GM12878 (cell line): Measurements from ENCODE around the gene DEUP1. TPM values are rescaled to one million over a fixed set of nuclear protein-coding genes. Genes with fewer than 3 reads are reported as not detected.

Experiments used
- ATAC-seq: fragments of 200-7000 bp; cut with Tn5 transposase; 3 replicates; pipeline ENCODE4 v1.9.1; 2020; ENCODE audit warnings: mild to moderate bottlenecking, moderate library complexity
- BruUV-seq: library from RNA; stranded (reverse); fragments of 400-500 nt; replicated peaks from 2 replicates; lab custom pipeline; 2021; lab: Mats Ljungman, UMichigan
- CTCF ChIA-PET: fragments of 300-600 bp; sonication (Branson Sonifier 250); formaldehyde crosslinking; extraction: SDS; loops from one replicate; lab custom pipeline; 2021; ENCODE audit warnings: inconsistent platforms; lab: Yijun Ruan, JAX
- POLR2A ChIA-PET: fragments of 350-600 bp; formaldehyde crosslinking; extraction: SDS; loops from one replicate; lab custom pipeline; 2021; ENCODE audit warnings: inconsistent platforms; lab: Charles Lee
- RAD21 ChIA-PET: fragments of 300-600 bp; sonication (Branson Sonifier 250); formaldehyde crosslinking; loops from one replicate; lab custom pipeline; 2023; ENCODE audit warnings: antibody characterized with exemption; ENCODE audit not compliant: unreplicated experiment; lab: Charles Lee
- SMC1A ChIA-PET: fragments of 300-600 bp; sonication (Branson Sonifier 250); formaldehyde crosslinking; loops from one replicate; lab custom pipeline; 2023; ENCODE audit not compliant: unreplicated experiment, uncharacterized antibody; lab: Charles Lee
- DNase-seq: peaks from one replicate; pipeline ENCODE4 v3.0.0-alpha.2; 2011; ENCODE audit warnings: low read depth, low spot score
- FAIRE-seq: peaks from 3 replicates; lab custom pipeline; 2011; peaks lifted over from hg19 to GRCh38; lab: Jason Lieb, UNC
- H2AFZ ChIP-seq: 2 replicates; pipeline ENCODE4 v1.6.0; 2011; ENCODE audit warnings: low read depth, low read length, control low read depth; ENCODE audit not compliant: control insufficient read depth
- H3K27ac ChIP-seq: 2 replicates; pipeline ENCODE4 v1.5.1; 2011; ENCODE audit warnings: control low read depth; ENCODE audit not compliant: control insufficient read depth, insufficient read depth
- H3K27me3 ChIP-seq, 2 experiments: replicated peaks in 1 of 2; 2 replicates each; pipeline versions ENCODE4 v1.6.0 to v1.6.1; 2011; ENCODE audit warnings: low read length in 1 of 2; ENCODE audit not compliant: control insufficient read depth in 2 of 2, insufficient read depth in 2 of 2
- H3K36me3 ChIP-seq, 2 experiments: 2 replicates each; pipeline ENCODE4 v1.5.1; 2011; ENCODE audit warnings: low read length in 1 of 2; ENCODE audit not compliant: control insufficient read depth in 2 of 2, insufficient read depth in 2 of 2
- H3K4me1 ChIP-seq: 2 replicates; pipeline ENCODE4 v1.6.1; 2011; ENCODE audit warnings: mild to moderate bottlenecking, low read length, moderate library complexity, mixed read lengths; ENCODE audit not compliant: control insufficient read depth, insufficient read depth
- H3K4me2 ChIP-seq: 2 replicates; pipeline ENCODE4 v1.6.0; 2011; ENCODE audit warnings: control low read depth; ENCODE audit not compliant: control insufficient read depth, insufficient read depth
- H3K4me3 ChIP-seq: fragments of 200-600 bp; sonication (generic); 2 replicates; pipeline ENCODE4 v1.5.1; 2016
- H3K79me2 ChIP-seq: 2 replicates; pipeline ENCODE4 v1.6.0; 2011; ENCODE audit warnings: low read length; ENCODE audit not compliant: control insufficient read depth, insufficient read depth
- H3K9ac ChIP-seq: 2 replicates; pipeline ENCODE4 v1.8.0; 2011; ENCODE audit warnings: low read length, control low read depth, mixed read lengths; ENCODE audit not compliant: control insufficient read depth, insufficient read depth
- H3K9me3 ChIP-seq: replicated peaks from 3 replicates; pipeline ENCODE4 v1.5.1; 2011; ENCODE audit warnings: mild to moderate bottlenecking, low read length; ENCODE audit not compliant: control insufficient read depth, insufficient read depth
- H4K20me1 ChIP-seq: 2 replicates; pipeline ENCODE4 v1.6.0; 2011; ENCODE audit not compliant: control insufficient read depth, insufficient read depth
- ESRRA ChIP-seq: IDR thresholded peaks from 2 replicates; pipeline ENCODE4 v1.6.1; 2012; ENCODE audit warnings: mild to moderate bottlenecking, low read length, improper control_type of control experiment
- JUND ChIP-seq: IDR thresholded peaks from 2 replicates; pipeline ENCODE4 v1.6.1; 2012; ENCODE audit warnings: low read depth, mild to moderate bottlenecking, low read length, improper control_type of control experiment, moderate library complexity
- KDM1A ChIP-seq: fragments of 200-600 bp; sonication (generic); IDR thresholded peaks from 2 replicates; pipeline ENCODE4 v1.6.1; 2016; ENCODE audit warnings: borderline replicate concordance
- MEF2A ChIP-seq: IDR thresholded peaks from 2 replicates; pipeline ENCODE4 v1.6.1; 2011; ENCODE audit warnings: low read depth, mild to moderate bottlenecking, low read length, moderate library complexity; ENCODE audit not compliant: insufficient read depth
- NR2F1 ChIP-seq: fragments of 450-650 bp; conservative IDR thresholded peaks from 2 replicates; pipeline ENCODE4 v1.6.1; 2017; ENCODE audit warnings: mild to moderate bottlenecking
- RBBP5 ChIP-seq: fragments of 200-600 bp; sonication (generic); conservative IDR thresholded peaks from 2 replicates; pipeline ENCODE4 v1.6.1; 2016
- SMAD1 ChIP-seq: fragments of 450-650 bp; IDR thresholded peaks from 2 replicates; pipeline ENCODE4 v1.6.1; 2018; ENCODE audit warnings: mild to moderate bottlenecking, low read depth; ENCODE audit not compliant: partially characterized antibody
- SREBF1 ChIP-seq: IDR thresholded peaks from 2 replicates; pipeline ENCODE4 v1.6.1; 2012; ENCODE audit warnings: mild to moderate bottlenecking, low read length
- SRF ChIP-seq, 2 experiments: IDR thresholded peaks; 2 replicates each; pipeline ENCODE4 v1.6.1; 2011; ENCODE audit warnings: low read depth in 2 of 2, low read length in 2 of 2, mild to moderate bottlenecking in 1 of 2, moderate library complexity in 1 of 2
- ZBED1 ChIP-seq: IDR thresholded peaks from 2 replicates; pipeline ENCODE4 v1.6.1; 2016; ENCODE audit warnings: borderline replicate concordance
- ZNF274 ChIP-seq: IDR thresholded peaks from one replicate; pipeline ENCODE4 v1.8.0; 2011; ENCODE audit not compliant: insufficient read length, insufficient read depth
- ZNF622 ChIP-seq: fragments of 450-650 bp; IDR thresholded peaks from 2 replicates; pipeline ENCODE4 v1.6.1; 2017; ENCODE audit warnings: mild to moderate bottlenecking, inconsistent platforms
- ZSCAN29 ChIP-seq: fragments of 450-650 bp; IDR thresholded peaks from 2 replicates; pipeline ENCODE4 v1.6.1; 2017; ENCODE audit warnings: mild to moderate bottlenecking, moderate library complexity
- WGBS: methylation state at CpG from one replicate; pipeline ENCODE4 v1.1.6; 2016; ENCODE audit warnings: low lambda C conversion rate; ENCODE audit not compliant: insufficient replicate concordance, insufficient coverage; ENCODE audit errors: missing lambda C conversion rate; 5-methylcytosine and 5-hydroxymethylcytosine counted together
- in situ Hi-C: fragments of 300-500 bp; cut with MboI; formaldehyde crosslinking; loops from 9 replicates; pipeline ENCODE4 v1.14.3; 2018; ENCODE audit warnings: mixed read lengths
- intact Hi-C: fragments of 100-400 bp; cut with micrococcal nuclease; formaldehyde crosslinking; loops from one replicate; pipeline ENCODE4 v1.14.2; 2022; ENCODE audit not compliant: unreplicated experiment
- polyA plus RNA-seq, 11 experiments: library from polyadenylated mRNA; depleted of rRNA in 4 of 11; unstranded in 6 of 11; stranded (reverse) in 5 of 11; fragments of >200 nt; fragmentation: Nextera tagmentation in 4 of 11; fragmentation: Illumina TruSeq in 1 of 11; extraction: Ambion mirVana in 4 of 11; extraction: Trizol in 1 of 11; gene quantifications; 1 replicate in 1 of 11; 2 replicates in 10 of 11; pipeline versions ENCODE4 v1.2.1 to v1.2.3, GENCODE V29; 2011 to 2016; ENCODE audit warnings: inconsistent platforms in 2 of 11, missing spikeins in 2 of 11, low read depth in 1 of 11
- total RNA-seq, 4 experiments: library from RNA; depleted of rRNA in 3 of 4; stranded (reverse); fragments of >200 nt in 3 of 4; fragmentation: Illumina TruSeq in 1 of 4; extraction: Trizol in 1 of 4; gene quantifications; 2 replicates each; pipeline versions ENCODE4 v1.2.1 to v1.2.3, GENCODE V29; 2013 to 2021
- TF ChIP-seq, protein P1 (sequence below): IDR thresholded peaks from 2 replicates; pipeline ENCODE4 v1.6.1; 2012; ENCODE audit warnings: low read length, inconsistent platforms
- TF ChIP-seq, protein P2 (sequence below): IDR thresholded peaks from 2 replicates; pipeline ENCODE4 v1.6.1; 2011; ENCODE audit warnings: low read depth, low read length, improper control_type of control experiment, borderline replicate concordance
- TF ChIP-seq, protein P3 (sequence below): fragments of 150-350 bp; IDR thresholded peaks from 2 replicates; pipeline ENCODE4 v1.6.1; 2014; ENCODE audit warnings: mild to moderate bottlenecking, low read depth, low read length

DEUP1 gene
- total and polyA plus RNA-seq, 10 of the 15 experiments (the other 5 are each of a cell fraction or from before 2014, with no cell fraction given), result 0.12 TPM; not detected in 9

DNA sequence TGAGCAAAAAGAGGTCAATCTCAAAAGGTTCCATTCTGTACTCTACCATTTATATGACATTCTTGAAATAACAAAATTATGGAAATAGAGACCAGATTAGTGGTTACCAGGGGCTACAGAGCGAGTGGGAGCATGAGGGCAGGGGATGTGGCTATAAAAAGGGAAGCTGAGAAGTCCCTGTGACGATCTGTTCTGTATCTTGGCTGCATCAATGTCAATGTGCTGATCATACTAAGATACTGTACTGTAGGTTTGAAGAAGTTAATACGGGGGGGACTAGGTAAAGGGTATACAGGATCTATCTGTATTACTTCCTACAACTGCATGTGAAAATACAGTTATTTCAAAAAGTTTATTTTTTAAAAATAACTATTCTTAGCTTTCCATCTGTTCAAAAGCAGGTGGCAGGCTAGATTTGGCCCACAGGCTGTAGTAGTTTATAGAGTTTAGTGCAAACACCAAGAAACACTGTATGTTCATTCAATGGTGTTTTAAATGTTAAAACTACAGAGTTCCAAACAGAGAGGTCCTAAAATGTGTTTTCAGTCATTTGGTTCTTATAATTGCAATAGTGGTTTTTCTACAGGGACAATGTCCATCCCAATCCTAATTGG is 134.5 kb downstream of the DEUP1 start:
- DNase-seq, result no peak
- intact Hi-C loops, result no loop called here
- POLR2A ChIA-PET, result interaction anchor here (0.5 kb wide), 1 partner anchor 609 kb away, joined by 3 read pairs; no protein-coding TSS in a partner anchor

DNA sequence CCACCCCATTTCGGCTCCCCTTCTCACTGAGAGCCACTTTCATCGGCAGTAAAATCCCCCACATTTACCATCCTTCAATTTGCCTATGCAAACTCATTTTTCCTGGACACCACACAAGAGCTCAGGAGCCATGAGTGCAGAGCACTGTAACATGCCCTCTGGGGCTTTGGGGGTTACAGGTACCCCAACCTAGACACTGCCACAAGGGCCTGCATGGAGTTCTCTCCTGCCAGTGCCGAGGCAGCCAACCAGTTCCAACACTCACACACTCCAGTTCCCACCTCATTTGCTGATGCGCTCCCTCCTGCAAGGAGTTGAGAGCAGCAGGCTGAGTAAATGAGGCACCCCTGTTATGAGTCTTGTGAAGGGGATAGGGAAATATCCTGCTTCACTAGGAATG is 136.5 kb downstream of the DEUP1 start:
- H3K27ac ChIP-seq, result no peak overlapping the region
- no peaks in the 10 kb centered on the region for H3K79me2 ChIP-seq
- H3K36me3 ChIP-seq, result no peaks in the 10 kb centered on the region
- DNase-seq (no peak), FAIRE-seq (no peak), ATAC-seq (no peak)
- RAD21 ChIA-PET, result no interaction called here
- no peaks in the 10 kb centered on the region for H3K9me3 ChIP-seq
- BruUV-seq, result no TSS peak
- H3K9ac ChIP-seq, result no peak overlapping the region
- H2AFZ ChIP-seq, result no peak overlapping the region
- H4K20me1 ChIP-seq, result no peaks in the 10 kb centered on the region
- CTCF ChIA-PET, result no interaction called here
- H3K27me3 ChIP-seq, result no peaks in the 10 kb centered on the region
- in situ Hi-C loops (no loop called here), intact Hi-C loops (no loop called here)
- no peak overlapping the region for H3K4me3 ChIP-seq
- POLR2A ChIA-PET, result no interaction called here
- SMC1A ChIA-PET, result no interaction called here
- 30% methylated on average over 4 of the region's 4 CpGs for WGBS
- H3K4me1 ChIP-seq, result no peaks in the 10 kb centered on the region
- H3K4me2 ChIP-seq, result no peak overlapping the region
- TF ChIP-seq ZNF274 (no peak), ESRRA (no peak), SMAD1 (no peak), RBBP5 (no peak), MEF2A (no peak), NR2F1 (no peak), KDM1A (no peak), SREBF1 (no peak), ZBED1 (no peak), SRF (IDR thresholded peaks at IDR 0.05; ENCODE audit: low read depth in 2 of 2, low read length in 2 of 2) (no peak)
- TF ChIP-seq, protein P1, sequence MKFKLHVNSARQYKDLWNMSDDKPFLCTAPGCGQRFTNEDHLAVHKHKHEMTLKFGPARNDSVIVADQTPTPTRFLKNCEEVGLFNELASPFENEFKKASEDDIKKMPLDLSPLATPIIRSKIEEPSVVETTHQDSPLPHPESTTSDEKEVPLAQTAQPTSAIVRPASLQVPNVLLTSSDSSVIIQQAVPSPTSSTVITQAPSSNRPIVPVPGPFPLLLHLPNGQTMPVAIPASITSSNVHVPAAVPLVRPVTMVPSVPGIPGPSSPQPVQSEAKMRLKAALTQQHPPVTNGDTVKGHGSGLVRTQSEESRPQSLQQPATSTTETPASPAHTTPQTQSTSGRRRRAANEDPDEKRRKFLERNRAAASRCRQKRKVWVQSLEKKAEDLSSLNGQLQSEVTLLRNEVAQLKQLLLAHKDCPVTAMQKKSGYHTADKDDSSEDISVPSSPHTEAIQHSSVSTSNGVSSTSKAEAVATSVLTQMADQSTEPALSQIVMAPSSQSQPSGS, result no peak
- TF ChIP-seq, protein P2, sequence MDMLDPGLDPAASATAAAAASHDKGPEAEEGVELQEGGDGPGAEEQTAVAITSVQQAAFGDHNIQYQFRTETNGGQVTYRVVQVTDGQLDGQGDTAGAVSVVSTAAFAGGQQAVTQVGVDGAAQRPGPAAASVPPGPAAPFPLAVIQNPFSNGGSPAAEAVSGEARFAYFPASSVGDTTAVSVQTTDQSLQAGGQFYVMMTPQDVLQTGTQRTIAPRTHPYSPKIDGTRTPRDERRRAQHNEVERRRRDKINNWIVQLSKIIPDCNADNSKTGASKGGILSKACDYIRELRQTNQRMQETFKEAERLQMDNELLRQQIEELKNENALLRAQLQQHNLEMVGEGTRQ, result no peak
- TF ChIP-seq, protein P3, sequence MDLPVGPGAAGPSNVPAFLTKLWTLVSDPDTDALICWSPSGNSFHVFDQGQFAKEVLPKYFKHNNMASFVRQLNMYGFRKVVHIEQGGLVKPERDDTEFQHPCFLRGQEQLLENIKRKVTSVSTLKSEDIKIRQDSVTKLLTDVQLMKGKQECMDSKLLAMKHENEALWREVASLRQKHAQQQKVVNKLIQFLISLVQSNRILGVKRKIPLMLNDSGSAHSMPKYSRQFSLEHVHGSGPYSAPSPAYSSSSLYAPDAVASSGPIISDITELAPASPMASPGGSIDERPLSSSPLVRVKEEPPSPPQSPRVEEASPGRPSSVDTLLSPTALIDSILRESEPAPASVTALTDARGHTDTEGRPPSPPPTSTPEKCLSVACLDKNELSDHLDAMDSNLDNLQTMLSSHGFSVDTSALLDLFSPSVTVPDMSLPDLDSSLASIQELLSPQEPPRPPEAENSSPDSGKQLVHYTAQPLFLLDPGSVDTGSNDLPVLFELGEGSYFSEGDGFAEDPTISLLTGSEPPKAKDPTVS, result no peak

More for the DNA sequence above, 134.5 kb downstream of the DEUP1 start:
- no peak overlapping the region for H3K4me2 ChIP-seq
- RAD21 ChIA-PET, result interaction anchor here (0.5 to 0.6 kb wide), 2 partner anchors 160 to 197 kb away, joined by 3 to 4 read pairs; partner anchors contain the start of gene CEP295
- no peaks in the 10 kb centered on the region for H3K79me2 ChIP-seq
- ATAC-seq, result no peak
- WGBS, result 17% methylated on average over 3 of the region's 3 CpGs
- H3K27ac ChIP-seq, result no peak overlapping the region
- TF ChIP-seq ZSCAN29 (no peak), ZNF622 (no peak), JUND (no peak), MEF2A (no peak)
- no peak overlapping the region for H2AFZ ChIP-seq
- no peak overlapping the region for H3K9ac ChIP-seq
- H3K9me3 ChIP-seq, result no peaks in the 10 kb centered on the region
- SMC1A ChIA-PET, result interaction anchor here (1.2 to 1.5 kb wide), 2 partner anchors 10 to 76 kb away, joined by 4 to 6 read pairs; no protein-coding TSS in a partner anchor
- H3K4me3 ChIP-seq, result no peak overlapping the region
- H3K27me3 ChIP-seq, result no peaks in the 10 kb centered on the region
- FAIRE-seq, result no peak
- no peaks in the 10 kb centered on the region for H3K36me3 ChIP-seq
- H3K4me1 ChIP-seq, result no peaks in the 10 kb centered on the region
- CTCF ChIA-PET, result no interaction called here
- in situ Hi-C loops, result no loop called here
- no peaks in the 10 kb centered on the region for H4K20me1 ChIP-seq
- no TSS peak for BruUV-seq
